Upper lobe of left lung (tissue), 6 donors: ENCODE results near the gene COQ10A. TPM values are rescaled to one million over a fixed set of nuclear protein-coding genes. Genes with fewer than 3 reads are reported as not detected.

ENCODE experiments used
- ATAC-seq, 2 donors: fragments of 200-7000 bp; cut with Tn5 transposase; one replicate each; pipeline ENCODE4 v1.9.1; 2022; ENCODE audit warnings: mild to moderate bottlenecking in 2 of 2, moderate library complexity in 2 of 2; ENCODE audit not compliant: low FRiP score in 2 of 2
- DNase-seq, 2 donors: peaks; one replicate each; pipeline ENCODE4 v3.0.0-alpha.2; 2019 to 2020
- H3K27ac ChIP-seq, 4 donors: fragments of 200-600 bp; sonication (generic); one replicate each; pipeline ENCODE4 v1.5.1; 2016 to 2019
- H3K27me3 ChIP-seq, 4 donors: fragments of 200-600 bp; sonication (generic); one replicate each; pipeline ENCODE4 v1.5.1; 2017 to 2019
- H3K36me3 ChIP-seq, 4 donors: fragments of 200-600 bp; sonication (generic); one replicate each; pipeline ENCODE4 v1.5.1; 2016 to 2019
- H3K4me1 ChIP-seq, 4 donors: fragments of 200-600 bp; sonication (generic); one replicate each; pipeline ENCODE4 v1.5.1; 2018 to 2019
- H3K4me3 ChIP-seq, 4 donors: fragments of 200-600 bp; sonication (generic); one replicate each; pipeline ENCODE4 v1.5.1; 2017 to 2019; ENCODE audit warnings: mild to moderate bottlenecking in 2 of 4, moderate library complexity in 1 of 4
- H3K9me3 ChIP-seq, 4 donors: fragments of 200-600 bp; sonication (generic); one replicate each; pipeline ENCODE4 v1.5.1; 2018 to 2019
- EP300 ChIP-seq, 4 donors: sonication (generic); formaldehyde crosslinking; IDR thresholded peaks; one replicate each; pipeline ENCODE4 v1.5.1; 2017; ENCODE audit warnings: antibody characterized with exemption in 4 of 4, control low read depth in 2 of 4
- POLR2A ChIP-seq, 4 donors: fragments of 450-650 bp; IDR thresholded peaks; one replicate each; pipeline ENCODE4 v1.5.1; 2016 to 2017; ENCODE audit warnings: antibody characterized with exemption in 4 of 4, mild to moderate bottlenecking in 2 of 4
- POLR2AphosphoS5 ChIP-seq, 2 donors: sonication (generic); formaldehyde crosslinking; IDR thresholded peaks; one replicate each; pipeline ENCODE4 v1.5.1; 2017; ENCODE audit warnings: antibody characterized with exemption in 2 of 2
- WGBS, 2 donors: methylation state at CpG; one replicate each; pipeline ENCODE4 v1.1.5; 2017 to 2018; 5-methylcytosine and 5-hydroxymethylcytosine counted together
- total RNA-seq, 6 donors: library from RNA; depleted of rRNA in 4 of 6; stranded (reverse); fragments of >200 nt in 4 of 6; gene quantifications; one replicate each; pipeline versions ENCODE4 v1.1.0 to v1.2.1, GENCODE V29; 2016 to 2021
- TF ChIP-seq, protein P1 (sequence below), 6 experiments: fragments of 450-650 bp in 4 of 6; fragments of 200-600 bp in 2 of 6; sonication (generic) in 2 of 6; IDR thresholded peaks; one replicate each; pipeline ENCODE4 v1.5.1; 2016 to 2019; ENCODE audit warnings: antibody characterized with exemption in 6 of 6
- donor health status: DM: no; HTN: no; CAD: no; lungs with moderate emphysema.
- donor health status: DM: no; HTN: yes; CAD: no; lungs with severe emphysema.

COQ10A gene
- total RNA-seq, 6 donors from 2014 or later: 12.8 to 26.3 (median 17.5) TPM

DNA sequence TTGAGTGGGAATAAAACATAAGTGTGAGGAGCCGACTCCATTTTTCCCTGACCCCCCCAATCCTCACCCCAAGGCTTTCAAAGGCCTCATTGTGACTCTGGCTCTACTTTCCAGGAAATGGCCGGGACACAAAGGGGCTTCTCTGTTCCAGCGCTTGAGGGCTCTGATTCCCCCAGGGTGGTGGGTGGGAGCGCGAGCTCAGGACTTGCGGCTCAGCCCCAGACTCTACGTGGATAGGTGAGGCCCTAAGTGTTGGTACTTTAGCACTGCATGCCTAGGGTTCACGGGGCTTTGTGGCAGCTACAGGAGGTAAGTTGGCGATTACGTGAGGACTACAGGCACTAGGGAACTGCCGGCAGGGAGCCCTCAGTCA is 48.5 kb downstream of the COQ10A start:
- Histone ChIP-seq H3K4me3 (peak overlapping the region; percentile 84 to 92 (median 86)), H3K9me3 (no peaks in the 10 kb centered on the region), H3K4me1 (peaks cover 13 to 19% (median 14%) of the 10 kb centered on the region in 4 donors), H3K27ac (peak overlapping the region; percentile 91 to 94 (median 93)), H3K36me3 (peaks cover 4 to 60% (median 21%) of the 10 kb centered on the region in 4 donors), H3K27me3 (no peaks in the 10 kb centered on the region)
- TF ChIP-seq, protein P1, sequence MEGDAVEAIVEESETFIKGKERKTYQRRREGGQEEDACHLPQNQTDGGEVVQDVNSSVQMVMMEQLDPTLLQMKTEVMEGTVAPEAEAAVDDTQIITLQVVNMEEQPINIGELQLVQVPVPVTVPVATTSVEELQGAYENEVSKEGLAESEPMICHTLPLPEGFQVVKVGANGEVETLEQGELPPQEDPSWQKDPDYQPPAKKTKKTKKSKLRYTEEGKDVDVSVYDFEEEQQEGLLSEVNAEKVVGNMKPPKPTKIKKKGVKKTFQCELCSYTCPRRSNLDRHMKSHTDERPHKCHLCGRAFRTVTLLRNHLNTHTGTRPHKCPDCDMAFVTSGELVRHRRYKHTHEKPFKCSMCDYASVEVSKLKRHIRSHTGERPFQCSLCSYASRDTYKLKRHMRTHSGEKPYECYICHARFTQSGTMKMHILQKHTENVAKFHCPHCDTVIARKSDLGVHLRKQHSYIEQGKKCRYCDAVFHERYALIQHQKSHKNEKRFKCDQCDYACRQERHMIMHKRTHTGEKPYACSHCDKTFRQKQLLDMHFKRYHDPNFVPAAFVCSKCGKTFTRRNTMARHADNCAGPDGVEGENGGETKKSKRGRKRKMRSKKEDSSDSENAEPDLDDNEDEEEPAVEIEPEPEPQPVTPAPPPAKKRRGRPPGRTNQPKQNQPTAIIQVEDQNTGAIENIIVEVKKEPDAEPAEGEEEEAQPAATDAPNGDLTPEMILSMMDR (IDR thresholded peaks at IDR 0.05): no peak
- no peak for TF ChIP-seq POLR2AphosphoS5 (IDR thresholded peaks at IDR 0.05)
- no peak for TF ChIP-seq POLR2A (IDR thresholded peaks at IDR 0.05)
- no peak for TF ChIP-seq EP300 (IDR thresholded peaks at IDR 0.05)
- peak in 1 of 2 donors; percentile 2 for ATAC-seq
- 2 to 11% methylated on average over 1 to 11 of the region's 11 CpGs for WGBS, 2 donors
- peak in 1 of 2 donors; percentile 31 for DNase-seq

DNA sequence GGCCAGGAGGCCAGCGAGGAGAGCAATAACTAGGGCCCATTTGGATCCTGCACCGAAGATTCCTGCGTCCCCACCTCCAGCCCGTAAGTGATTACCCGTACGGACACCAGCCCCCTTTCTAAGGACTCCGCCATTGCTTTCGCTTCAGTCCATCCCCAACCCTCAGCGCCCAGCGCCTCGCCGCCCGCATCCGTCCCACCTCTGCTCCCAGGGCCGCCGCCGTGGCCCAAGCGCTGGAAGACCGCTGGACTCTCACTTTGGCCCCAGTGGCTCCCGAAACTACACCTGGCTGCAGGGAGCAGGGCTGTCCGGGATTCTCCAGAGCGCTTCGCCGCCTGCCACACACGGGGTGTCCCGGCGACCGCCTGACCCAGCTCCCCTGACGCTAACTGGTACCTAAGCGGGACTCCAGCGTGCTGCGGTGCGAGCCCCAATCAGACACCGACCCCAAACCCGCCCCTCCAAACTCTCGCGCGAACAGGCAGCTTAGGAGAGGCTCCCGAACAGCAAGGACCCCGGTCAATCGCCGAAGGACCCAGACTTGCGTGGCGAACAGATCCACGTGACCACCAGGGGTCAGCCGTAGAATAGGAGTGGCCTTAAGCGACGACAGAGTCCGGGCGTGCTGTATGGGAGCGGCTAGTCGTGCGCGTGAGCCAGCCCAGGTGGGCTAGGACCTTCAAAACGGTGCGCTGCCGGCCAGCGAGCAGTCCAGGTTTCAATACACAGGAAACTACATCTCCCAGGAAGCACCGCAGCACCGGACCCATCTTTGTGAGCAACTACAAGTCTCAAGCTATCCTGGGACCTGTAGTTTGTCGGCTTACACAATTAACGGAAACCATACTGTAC is 49.1 kb downstream of the COQ10A start, which contains the start of gene CNPY2:
TSS of gene CNPY2 (minus strand) at position 367 of the 852 bp plus-strand sequence. CDS start 771 bp downstream, outside the sequence.
- Histone ChIP-seq H3K4me3 (peak within 1 kb of the TSS; percentile 84 to 92 (median 86)), H3K9me3 (no peaks in the 10 kb centered on the region), H3K27ac (peak within 1 kb of the TSS; percentile 91 to 94 (median 93)), H3K36me3 (peaks cover 4 to 57% (median 22%) of the 10 kb centered on the region in 4 donors), H3K27me3 (no peaks in the 10 kb centered on the region), H3K4me1 (peaks cover 13 to 19% (median 14%) of the 10 kb centered on the region in 4 donors)
- DNase-seq (peak; percentile 93 to 98), ATAC-seq (peak; percentile 98)
- peak in 3 of 4 donors; percentile 63 to 84 (median 76) for TF ChIP-seq POLR2A (IDR thresholded peaks at IDR 0.05)
- peak; percentile 76 to 80 for TF ChIP-seq POLR2AphosphoS5 (IDR thresholded peaks at IDR 0.05)
- TF ChIP-seq, protein P1 (IDR thresholded peaks at IDR 0.05): peak in 4 of 6 experiments; percentile 25 to 57 (median 44)
- TF ChIP-seq EP300 (IDR thresholded peaks at IDR 0.05): no peak
- WGBS, 2 donors: 0% methylated on average over 19 to 55 of the region's 62 CpGs

DNA sequence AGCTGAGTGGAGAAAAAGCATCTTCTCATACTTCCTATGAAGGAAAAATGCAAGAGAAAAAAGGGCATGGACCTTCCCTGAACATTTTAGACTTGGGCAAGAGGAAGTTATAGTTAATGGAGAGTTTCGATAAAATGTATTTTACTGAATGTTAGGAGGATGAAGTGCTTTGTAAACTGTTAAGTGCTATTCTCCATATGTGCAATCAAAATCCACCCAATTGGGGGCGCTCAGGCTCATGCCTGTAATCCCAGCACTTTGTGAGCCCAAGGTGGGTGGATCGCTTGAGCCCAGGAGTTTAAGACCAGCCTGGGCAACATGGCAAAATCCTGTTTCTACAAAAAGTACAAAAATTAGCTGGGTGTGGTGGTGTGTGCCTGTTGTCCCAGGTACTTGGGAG is 50.9 kb downstream of the COQ10A start:
- Histone ChIP-seq H3K4me1 (peaks cover 13 to 19% (median 14%) of the 10 kb centered on the region in 4 donors), H3K36me3 (peaks cover 4 to 56% (median 26%) of the 10 kb centered on the region in 4 donors), H3K27me3 (no peaks in the 10 kb centered on the region), H3K4me3 (no peak overlapping the region), H3K27ac (no peak overlapping the region), H3K9me3 (no peaks in the 10 kb centered on the region)
- ATAC-seq: no peak
- 92 to 99% methylated on average over 3 of the region's 3 CpGs for WGBS, 2 donors
- TF ChIP-seq POLR2AphosphoS5 (IDR thresholded peaks at IDR 0.05): no peak
- TF ChIP-seq POLR2A (IDR thresholded peaks at IDR 0.05): no peak
- TF ChIP-seq EP300 (IDR thresholded peaks at IDR 0.05): no peak
- TF ChIP-seq, protein P1 (IDR thresholded peaks at IDR 0.05): no peak
- no peak for DNase-seq

Other genes with a start within 250 kb of the COQ10A start
- gene IKZF4, start 245.9 kb upstream of the COQ10A start, total RNA-seq: 10 to 100 TPM in 1 of 6 donors, 1 to 10 TPM in 5; 5.6 to 23.0 (median 9.3) TPM
- 100 to 1,000 TPM in 3 of 6 donors, 10 to 100 TPM in 3; 15.3 to 570 (median 150) TPM for gene RPS26, start 225.0 kb upstream of the COQ10A start, total RNA-seq
- 100 to 1,000 TPM in 3 of 6 donors, 10 to 100 TPM in 3; 56.8 to 171 (median 101) TPM for gene ERBB3, start 186.8 kb upstream of the COQ10A start, total RNA-seq
- gene PA2G4, start 162.4 kb upstream of the COQ10A start, total RNA-seq: 100 to 1,000 TPM in 1 of 6 donors, 10 to 100 TPM in 5; 36.7 to 103 (median 70.7) TPM
- 1,000 to 10,000 TPM; 1,377 to 3,349 (median 3,110) TPM for gene RPL41, start 150.3 kb upstream of the COQ10A start, total RNA-seq
- 10 to 100 TPM in 2 of 6 donors, 1 to 10 TPM in 4; 2.1 to 22.0 (median 6.4) TPM for gene ZC3H10, start 148.7 kb upstream of the COQ10A start, total RNA-seq
- 100 to 1,000 TPM in 5 of 6 donors, 10 to 100 TPM in 1; 73.9 to 132 (median 112) TPM for gene ESYT1, start 138.7 kb upstream of the COQ10A start, total RNA-seq
- gene MYL6B, start 114.4 kb upstream of the COQ10A start, total RNA-seq: 10 to 100 TPM; 10.5 to 38.4 (median 29.1) TPM
- 1,000 to 10,000 TPM in 5 of 6 donors, 100 to 1,000 TPM in 1; 665 to 1,935 (median 1,528) TPM for gene MYL6, start 108.6 kb upstream of the COQ10A start, total RNA-seq
- gene SMARCC2, start 77.5 kb upstream of the COQ10A start, total RNA-seq: 100 to 1,000 TPM in 2 of 6 donors, 10 to 100 TPM in 4; 71.4 to 258 (median 93.9) TPM
- gene RNF41, start 45.0 kb upstream of the COQ10A start, total RNA-seq: 10 to 100 TPM; 38.8 to 94.3 (median 62.1) TPM
- 10 to 100 TPM in 4 of 6 donors, 1 to 10 TPM in 2; 4.2 to 23.1 (median 17.6) TPM for gene NABP2, start 42.6 kb upstream of the COQ10A start, total RNA-seq
- gene SLC39A5, start 36.9 kb upstream of the COQ10A start, total RNA-seq: 1 to 10 TPM in 2 of 6 donors, under 1 TPM in 1, not detected in 3; 0.37 to 1.2 (median 1.1) TPM
- 10 to 100 TPM; 17.6 to 48.2 (median 28.8) TPM for gene ANKRD52, start 8.6 kb upstream of the COQ10A start, total RNA-seq
- 100 to 1,000 TPM in 5 of 6 donors, 10 to 100 TPM in 1; 99.9 to 201 (median 151) TPM for gene CS, start 33.4 kb downstream of the COQ10A start, total RNA-seq
- gene CNPY2, start 49.0 kb downstream of the COQ10A start, total RNA-seq: 100 to 1,000 TPM in 1 of 6 donors, 10 to 100 TPM in 5; 50.3 to 105 (median 61.4) TPM
- gene PAN2, start 67.1 kb downstream of the COQ10A start, total RNA-seq: 100 to 1,000 TPM in 1 of 6 donors, 10 to 100 TPM in 5; 19.5 to 227 (median 74.4) TPM
- 1 to 10 TPM in 1 of 6 donors, under 1 TPM in 1, not detected in 4; 0.81 to 1.1 TPM for gene IL23A, start 71.9 kb downstream of the COQ10A start, total RNA-seq
- 100 to 1,000 TPM in 5 of 6 donors, 10 to 100 TPM in 1; 96.1 to 553 (median 178) TPM for gene STAT2, start 93.2 kb downstream of the COQ10A start, total RNA-seq
- under 1 TPM in 1 of 6 donors, not detected in 5; 0.20 TPM for gene APOF, start 95.9 kb downstream of the COQ10A start, total RNA-seq
- 10 to 100 TPM in 2 of 6 donors, 1 to 10 TPM in 4; 5.6 to 14.7 (median 9.5) TPM for gene TIMELESS, start 182.5 kb downstream of the COQ10A start, total RNA-seq
- gene MIP, start 187.7 kb downstream of the COQ10A start, total RNA-seq: not detected
- 1 to 10 TPM; 1.8 to 3.3 (median 3.0) TPM for gene SPRYD4, start 201.6 kb downstream of the COQ10A start, total RNA-seq
- 10 to 100 TPM in 1 of 6 donors, 1 to 10 TPM in 5; 2.0 to 11.6 (median 5.0) TPM for gene GLS2, start 221.2 kb downstream of the COQ10A start, total RNA-seq